GM21737 (cell line): ENCODE results near the gene CRYAB.

Experiments used
- ATAC-seq: cut with Tn5 transposase; IDR thresholded peaks from one replicate; pipeline ENCODE4 v1.9.1; 2021; ENCODE audit warnings: mild to moderate bottlenecking, moderate library complexity; ENCODE audit not compliant: unreplicated experiment

The CRYAB gene, protein sequence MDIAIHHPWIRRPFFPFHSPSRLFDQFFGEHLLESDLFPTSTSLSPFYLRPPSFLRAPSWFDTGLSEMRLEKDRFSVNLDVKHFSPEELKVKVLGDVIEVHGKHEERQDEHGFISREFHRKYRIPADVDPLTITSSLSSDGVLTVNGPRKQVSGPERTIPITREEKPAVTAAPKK

DNA sequence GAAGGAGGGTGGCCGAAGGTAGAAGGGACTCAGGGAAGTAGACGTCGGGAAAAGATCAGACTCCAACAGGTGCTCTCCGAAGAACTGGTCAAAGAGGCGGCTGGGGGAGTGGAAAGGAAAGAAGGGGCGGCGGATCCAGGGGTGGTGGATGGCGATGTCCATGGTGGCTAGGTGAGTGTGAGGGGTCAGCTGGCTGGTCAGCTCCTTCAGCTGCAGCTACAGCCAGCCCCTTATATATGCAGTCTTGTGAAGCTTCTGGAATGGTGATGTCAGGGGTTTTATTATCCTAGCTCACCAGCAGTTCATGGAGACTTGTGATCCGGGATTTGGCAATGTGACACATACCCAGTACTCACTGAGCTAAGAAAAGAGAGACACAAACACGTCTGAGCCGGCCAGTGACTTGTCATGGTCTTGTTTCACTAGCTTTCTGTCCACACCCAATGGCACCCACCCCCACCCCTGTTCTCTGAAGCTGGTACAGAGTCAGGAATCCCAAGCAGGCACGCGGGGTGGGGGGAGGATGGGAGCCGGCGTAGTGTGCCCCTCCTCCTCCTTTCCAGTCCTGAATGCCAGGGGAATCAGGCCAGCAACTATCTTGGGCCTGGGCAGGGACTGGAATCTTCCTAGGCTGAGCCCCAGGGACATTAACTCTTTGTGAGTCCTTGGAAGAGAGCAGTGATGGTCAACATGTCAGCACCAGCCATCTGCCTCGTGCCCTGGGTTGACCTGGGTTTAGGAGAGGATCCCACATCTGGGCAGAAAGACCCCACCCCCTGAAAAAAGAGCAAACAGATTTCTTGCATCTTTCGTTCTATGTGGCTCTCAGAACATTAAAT lies at the start of gene CRYAB:
Gene CRYAB (minus strand): TSS at position 208 of the 839 bp plus-strand sequence. CDS start 46 bp downstream, at position 162.
- ATAC-seq, result no peak

DNA sequence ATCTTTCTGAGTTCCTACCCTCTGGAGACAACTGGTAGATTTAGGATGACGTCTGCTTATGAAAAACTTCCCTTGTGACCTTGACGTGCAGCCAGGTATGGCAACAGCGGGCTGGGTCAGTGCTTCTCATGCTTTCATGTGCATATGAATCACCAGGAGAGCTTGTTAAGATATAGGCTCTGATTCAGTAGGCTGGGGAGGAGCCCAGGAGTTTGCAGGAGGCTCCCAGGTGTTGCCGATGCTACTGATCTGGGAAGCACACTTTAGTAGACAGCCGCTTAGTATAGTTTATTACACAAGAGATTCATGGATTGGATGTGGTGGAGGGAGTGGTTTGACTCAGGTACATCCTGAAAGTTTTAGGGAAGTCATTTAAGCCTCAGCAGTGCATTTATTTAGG lies 49.3 kb upstream of the CRYAB start:
- ATAC-seq, result no peak

DNA sequence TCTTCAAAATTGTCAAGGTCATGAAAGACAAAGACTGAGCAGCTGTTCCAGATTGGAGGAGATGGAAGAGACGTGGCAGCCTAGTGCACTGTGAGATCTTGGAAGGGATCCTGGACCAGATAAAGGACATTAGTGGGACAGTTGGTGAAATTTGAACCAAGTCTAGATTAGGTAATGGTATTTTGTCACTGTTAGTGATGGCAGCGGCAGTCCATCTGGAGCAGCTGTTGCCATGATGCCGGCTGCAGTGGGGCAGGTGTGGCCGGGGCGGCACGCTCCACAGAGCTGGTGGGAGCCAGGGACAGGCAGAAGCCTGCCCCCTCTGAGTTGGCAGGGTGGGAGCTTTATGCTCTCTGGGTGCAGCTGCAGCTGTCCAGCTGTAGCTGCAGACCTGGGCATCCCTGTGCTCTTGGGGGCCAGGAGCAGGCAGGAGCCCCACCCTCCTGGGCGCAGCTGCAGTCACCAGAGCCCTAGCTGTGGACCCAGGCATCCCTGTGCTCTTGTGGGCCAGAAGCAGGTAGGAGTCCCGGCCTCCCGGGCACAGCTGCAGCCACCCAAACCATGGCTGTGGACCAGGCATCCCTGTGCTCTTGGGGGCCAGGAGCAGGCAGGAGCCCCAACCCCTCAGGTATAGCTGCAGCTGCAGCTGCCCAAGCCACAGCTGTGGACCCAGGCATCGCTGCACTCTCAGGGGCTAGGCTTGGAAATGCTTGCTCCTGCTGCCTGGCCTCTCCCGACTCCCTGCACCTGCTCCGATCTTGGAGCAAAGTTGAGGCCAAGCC lies 46.3 kb upstream of the CRYAB start:
- no peak for ATAC-seq

DNA sequence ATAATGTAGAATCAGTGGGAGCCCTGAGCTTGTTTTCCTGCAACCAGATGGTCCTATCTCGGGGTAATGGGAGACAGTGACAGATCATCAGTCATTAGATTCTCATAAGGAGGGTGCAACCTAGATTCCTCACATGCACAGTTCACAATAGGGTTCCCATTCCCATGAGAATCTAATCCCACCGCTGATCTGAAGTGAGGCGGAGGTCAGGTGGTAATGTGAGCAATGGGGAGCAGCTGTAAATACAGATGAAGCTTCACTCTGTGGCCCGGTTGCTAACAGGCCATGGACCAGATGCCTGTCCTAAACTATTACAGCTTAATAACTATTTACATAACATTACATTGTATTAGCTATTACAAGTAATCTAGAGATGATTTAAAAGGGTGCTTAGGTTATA lies 42.6 kb upstream of the CRYAB start:
- no peak for ATAC-seq

DNA sequence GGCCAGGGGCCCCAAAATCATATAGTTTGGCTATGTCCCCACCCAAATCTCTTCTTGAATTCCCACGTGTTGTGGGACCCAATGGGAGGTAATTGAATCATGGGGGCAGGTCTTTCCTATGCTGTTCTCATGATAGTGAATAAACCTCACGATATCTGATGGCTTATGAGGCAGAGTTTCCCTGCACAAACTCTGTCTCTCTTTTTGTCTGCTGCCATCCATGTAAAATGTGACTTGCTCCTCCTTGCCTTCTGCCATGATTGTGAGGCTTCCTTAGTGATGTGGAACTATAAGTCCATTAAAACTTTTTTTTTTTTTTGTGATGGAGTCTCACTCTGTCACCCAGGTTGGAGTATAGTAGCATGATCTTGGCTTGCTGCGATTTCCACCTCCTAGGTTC lies 40.0 kb upstream of the CRYAB start:
- ATAC-seq, result no peak

DNA sequence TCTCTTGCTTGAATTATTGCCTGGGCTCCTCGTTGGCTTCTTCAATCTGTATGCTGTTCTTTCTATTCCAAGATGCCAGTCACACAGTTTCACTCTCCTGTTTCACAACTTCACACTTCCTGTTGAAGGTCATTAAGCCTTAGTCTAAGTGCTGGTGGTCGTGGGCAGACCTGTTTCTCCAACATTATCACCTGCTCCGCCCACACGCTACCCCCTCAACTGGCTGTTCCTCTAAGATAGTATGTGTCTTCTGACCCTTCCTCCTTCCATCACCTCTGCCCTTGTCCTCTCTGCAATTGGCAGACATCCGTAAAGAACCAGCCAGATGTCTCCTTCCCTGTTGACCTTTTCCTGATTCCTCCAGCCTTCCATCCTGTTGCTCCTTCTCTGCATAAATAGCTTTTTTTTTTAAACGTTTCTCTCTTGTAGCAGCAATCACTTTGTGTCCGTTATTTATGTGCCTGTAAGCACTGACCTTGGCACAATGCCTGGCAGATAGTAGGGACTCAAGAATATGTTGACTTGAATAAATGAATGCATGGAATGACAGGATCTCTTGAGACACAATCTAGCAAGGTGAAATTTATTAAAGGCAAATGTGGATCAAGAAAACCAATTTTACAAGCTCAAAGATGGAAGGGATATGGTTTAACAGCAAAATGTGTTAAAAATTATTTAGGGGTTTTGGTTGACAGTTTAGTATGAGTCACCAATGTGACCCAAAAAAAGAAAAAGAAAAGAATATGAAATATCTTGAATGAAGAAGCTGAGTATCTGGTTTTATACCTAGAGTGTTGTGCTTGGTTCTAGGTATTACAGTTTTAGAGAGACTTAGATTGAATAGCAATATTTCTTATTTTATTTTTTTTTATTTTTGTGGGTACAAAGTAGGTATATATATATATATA lies 38.2 kb upstream of the CRYAB start:
- ATAC-seq, result no peak

DNA sequence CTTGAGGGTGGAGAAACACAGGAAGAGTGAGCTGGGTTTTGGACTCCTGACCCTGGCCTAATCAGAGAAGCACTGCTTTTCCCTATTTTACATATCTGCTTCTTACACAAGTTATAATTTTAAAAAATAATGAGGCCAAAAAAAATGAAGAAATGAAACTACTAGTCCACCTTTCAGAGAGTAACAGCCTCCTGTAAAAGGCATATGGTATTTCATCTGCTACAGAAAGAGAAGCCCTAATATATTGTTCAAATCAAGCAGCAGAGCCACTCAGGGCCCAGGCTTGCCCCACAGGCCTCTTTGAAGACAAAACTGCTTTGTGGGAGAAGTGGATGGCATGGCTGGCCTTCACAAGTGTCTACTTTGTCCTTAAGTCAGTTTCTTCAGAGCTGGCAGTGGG lies 35.6 kb upstream of the CRYAB start:
- ATAC-seq, result no peak

DNA sequence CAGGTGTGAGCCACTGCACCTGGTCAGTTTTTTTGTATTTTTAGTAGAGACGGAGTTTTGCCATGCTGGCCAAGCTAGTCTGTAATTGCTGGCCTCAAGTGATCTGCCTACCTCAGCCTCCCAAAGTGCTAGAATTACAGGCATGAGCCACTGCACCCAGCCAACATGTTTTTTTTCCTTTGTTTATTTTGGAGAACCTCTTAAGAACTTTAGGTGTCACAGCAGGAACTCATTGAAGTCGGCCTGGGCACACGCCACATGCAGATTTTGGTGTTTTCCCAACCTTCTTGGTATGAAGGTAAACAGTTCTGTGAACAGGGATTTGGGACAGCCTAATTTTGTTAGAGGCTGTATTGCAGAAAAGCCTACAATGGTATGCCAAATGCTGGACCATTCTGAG lies 34.9 kb upstream of the CRYAB start:
- ATAC-seq, result no peak

DNA sequence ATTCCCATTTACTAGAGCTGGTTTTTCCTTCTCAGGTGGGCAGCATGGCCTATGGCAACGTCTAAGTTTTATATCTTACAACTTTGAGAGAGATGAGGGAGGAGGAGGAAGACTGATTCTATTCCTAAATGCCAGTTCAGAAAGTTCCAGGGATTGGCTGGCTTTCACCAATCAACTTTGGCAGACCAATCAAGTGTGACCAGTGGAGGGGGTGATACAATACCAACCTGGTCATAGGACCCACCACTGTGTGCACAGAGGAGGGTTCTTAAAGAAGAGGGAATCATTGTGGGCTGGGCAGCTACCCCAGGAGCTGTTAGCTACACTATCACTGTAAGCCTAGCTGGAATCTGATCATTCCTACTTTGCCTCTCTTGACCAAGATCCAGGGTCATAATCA lies 33.6 kb upstream of the CRYAB start:
- ATAC-seq, result no peak

DNA sequence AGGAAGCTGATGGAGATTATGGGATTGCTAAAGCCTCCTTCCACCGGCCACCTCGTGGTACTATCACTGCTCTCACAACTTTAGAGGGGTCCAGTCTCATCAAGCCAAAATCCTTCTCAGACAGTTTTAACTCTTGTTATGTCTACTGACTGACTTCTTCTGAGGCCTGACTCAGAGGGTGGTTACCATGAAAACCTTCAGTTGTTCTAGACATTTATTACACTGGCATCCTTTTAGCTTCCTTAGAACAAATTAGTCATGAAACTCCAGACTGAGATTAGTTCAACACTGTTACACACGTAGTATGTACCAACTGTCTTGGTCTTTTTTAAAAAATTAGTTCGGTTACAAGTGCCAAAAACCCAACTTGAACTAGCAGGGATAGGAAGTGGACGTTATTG lies 33.1 kb upstream of the CRYAB start:
- no peak for ATAC-seq

DNA sequence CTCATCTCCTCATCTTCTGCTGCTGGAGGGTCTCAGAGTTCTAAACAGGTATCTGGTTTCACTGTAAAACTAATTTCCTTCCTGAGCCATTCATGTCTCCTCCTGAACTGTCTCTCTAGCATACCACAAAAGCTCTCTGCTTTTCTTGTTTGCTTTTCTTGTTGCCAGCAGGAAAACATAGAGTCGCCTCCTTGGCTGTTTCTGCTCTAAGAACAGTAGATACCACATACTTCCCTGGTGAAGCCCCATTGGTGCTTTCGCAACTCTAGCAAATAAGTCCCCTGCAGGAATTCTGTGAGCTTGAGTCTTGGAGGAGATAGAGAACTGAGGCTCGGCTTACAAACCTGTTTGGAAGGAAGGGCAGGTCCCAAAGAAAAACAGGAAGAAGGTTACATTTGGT lies 32.6 kb upstream of the CRYAB start:
- no peak for ATAC-seq

DNA sequence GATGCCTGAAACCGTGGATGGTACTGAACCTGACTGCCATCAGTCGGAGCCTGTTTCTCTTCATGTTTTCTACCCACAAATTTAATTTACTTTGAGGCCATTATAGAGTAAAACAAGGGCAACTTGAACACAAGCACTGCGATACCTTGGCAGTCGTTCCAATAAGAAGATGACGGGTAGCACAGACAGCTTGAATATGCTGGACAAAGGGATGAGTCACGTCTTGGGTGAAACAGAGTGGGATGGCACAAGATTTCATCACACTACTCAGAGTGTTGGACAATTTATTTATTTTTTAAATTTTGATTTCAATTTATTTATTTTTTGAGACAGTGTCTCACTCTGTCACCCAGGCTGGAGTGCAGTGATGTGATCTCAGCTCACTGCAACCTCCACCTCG lies 31.3 kb upstream of the CRYAB start:
- no peak for ATAC-seq

DNA sequence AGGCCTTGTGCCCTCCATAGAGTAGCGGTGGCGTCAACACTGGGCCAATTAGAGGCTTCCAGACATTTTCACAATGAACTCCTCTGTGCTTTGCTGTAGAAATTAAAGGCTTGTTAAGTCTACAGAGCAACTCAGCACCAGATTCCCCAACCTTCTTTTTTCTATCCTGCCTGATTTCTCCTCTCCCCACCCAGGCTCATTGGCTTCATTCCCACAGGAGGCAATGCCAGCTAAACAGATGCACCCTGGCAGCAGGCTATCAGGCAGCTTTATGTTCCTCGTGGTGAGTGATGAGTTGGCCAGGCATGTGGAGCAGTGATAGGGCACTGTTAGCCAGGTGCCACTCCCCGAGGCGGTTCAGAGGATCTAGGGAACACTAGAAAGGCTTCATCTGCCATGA lies 30.4 kb upstream of the CRYAB start:
- ATAC-seq, result no peak

DNA sequence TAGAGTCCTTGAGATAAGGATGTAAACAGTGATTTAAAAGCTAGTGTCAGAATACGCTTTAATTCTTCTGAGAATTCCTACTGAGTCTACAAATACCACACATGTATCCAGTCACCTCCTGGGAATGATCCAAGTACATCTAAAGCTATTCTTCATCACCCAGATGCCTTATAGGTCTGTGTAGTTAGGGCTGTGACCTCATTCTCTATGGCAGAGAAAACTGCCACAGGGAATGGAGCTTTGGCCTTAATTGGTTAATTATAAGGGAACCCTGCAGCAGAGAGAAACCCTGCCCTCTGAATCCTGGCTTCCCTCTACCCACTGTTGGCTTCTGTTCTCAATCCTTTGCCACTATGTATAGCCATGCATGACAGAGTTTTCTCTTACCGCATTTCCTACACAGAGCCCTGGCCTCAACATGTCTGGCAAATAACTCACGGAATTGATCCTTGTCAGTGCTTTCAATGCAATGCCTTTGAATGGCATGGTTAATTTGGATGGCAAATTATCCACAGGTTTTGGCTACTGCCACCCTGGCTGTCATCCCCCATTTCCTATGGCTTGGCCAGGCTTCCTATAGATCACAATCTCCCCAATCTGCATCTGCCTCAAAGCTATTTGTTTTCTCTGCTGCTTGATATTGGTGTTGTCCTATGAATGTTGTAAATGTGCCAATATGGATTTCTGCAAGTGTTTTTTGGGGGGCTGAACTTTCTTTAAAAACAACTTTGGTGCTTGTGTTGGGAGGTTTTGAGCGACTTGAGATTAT lies 28.4 kb upstream of the CRYAB start:
- no peak for ATAC-seq

DNA sequence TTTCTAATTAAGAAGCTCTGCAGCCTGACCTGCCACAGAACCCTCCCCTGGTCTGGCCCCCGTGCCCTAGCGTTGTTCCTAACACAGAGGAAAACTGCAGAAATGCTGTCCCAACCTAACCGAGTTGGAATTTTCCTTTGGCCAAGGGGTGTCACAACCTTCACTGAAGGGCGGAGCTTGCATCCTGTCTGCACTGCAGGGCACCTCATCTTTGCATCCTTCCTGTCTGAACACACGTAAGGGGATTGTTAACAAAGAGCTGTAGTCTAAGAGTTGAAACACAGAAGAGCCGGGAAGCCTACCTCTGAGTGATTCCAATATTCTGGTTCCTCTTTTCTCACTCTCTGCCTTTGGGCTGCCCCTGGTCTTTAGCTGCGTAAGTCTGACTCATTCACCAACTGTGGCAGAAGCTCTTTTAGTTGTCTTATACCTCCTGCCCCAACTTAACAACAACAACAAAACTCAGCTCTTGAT lies 27.2 kb upstream of the CRYAB start:
- ATAC-seq, result peak; percentile 79

DNA sequence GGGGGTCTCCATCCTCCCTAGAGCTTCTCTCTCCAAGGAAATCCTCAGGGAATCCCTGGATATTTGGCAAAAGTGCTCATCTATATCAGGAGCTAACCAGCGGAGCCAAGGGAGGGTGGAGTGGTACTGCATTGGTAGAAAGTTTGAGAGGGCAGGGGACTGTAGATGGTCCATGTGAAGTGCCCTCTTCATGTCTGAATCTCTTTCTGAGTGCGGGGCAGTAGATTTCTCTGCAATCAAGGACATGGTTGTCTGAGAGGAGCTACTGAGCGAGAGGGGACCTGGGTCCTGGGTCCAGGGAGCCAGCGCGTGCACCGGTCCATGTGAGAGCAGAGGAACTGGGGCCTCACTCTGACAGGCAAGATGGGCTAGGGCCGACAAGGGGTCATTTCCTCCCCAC lies 26.3 kb upstream of the CRYAB start:
- no peak for ATAC-seq

DNA sequence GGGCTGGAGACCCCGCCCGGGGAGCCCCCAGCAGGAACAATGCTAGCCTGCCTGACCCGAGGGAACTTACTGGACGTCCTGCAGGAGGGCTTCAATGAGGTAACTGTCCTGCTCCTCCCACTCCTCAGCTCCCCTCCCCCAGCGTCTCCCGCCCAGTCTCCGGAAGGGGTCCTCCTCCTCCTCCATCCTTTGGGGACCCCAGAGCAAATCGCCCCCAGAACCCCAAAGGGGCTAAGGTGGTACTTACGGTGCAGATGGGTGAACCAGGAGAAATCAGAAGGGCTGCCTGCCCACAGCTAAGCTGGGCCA lies 25.8 kb upstream of the CRYAB start:
- ATAC-seq, result no peak

DNA sequence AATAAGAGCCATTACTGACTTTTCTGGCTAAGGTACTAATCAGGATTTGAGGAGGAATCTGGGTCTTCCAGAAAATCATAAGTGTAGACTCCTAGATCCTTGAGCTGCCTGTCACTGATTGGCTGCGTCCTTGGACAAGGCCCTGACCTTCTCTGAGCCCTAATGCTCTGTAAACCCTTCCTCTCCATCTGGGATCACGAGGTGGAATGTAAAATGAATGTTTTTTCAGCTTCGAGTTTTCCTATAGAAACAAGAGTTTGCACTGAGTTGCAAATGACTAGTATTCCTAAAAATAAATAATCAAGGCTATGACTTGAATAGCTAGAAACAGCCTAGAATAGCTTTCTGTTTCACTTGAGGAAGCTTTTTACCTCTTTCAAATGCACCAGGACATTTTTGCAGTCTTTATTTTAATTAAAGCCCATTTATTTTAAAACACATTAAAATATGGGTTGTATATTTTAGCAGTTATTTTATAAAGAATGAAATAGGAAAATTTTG lies 24.5 kb upstream of the CRYAB start:
- no peak for ATAC-seq

DNA sequence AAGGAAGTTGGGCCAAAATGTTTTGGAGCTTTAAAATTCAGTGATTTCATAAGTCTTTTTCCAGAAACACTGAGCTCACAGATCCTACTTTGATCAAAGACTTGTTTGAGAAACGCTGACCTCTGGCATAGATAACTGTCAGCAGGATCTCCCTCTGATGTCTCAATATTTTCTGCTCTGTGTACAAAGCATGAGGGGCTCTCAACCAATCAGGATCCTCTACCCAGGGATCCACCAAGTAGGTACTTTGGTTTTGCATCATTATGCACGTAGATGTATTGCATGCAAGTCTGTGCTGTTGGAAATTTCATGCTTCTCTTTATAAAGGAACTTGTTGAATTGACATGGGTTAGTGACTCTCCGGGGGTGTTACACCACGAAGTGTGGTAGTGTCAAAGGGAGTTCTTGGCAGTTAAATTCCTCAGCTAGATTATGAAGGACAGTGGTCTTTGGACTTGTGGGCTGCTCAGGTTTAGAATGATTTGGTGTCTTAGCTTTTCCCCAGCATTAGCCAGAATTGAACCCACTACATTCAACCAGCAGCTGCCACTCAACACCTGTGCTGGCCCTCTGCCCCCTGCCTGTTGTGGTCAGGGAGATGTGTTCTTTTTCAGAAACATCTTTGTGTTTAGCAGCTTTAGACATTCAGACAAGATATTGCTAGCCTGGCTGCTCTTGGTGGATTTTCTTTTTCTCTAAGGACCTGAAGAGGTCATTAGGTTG lies 23.9 kb upstream of the CRYAB start:
- no peak for ATAC-seq
